MV-4-11 (cell line): ENCODE measurements around the gene PDZRN3.

ENCODE experiments used
- DNase-seq: peaks from one replicate; lab custom pipeline; 2025; lab: John Stamatoyannopoulos, UW

The PDZRN3 gene

DNA sequence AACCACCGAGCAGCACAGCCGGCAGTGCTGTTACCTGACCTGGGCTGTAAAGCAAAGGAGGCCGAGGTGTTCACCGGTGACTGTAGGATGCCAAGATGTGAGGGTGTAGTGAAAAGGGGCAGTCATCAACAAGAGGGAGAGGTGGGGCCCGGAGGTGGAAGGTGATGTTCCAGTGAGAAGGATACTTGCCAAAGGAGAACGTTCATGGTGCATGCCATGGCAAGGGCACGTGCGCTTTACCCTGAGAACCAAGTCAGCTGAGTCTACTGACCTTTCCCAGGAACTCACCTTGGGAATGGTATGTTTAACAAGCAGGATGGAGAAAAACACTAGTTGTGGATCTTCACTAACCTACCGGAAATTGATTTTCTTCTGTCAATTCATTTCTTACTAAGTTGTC lies 211.1 kb downstream of the PDZRN3 start:
- no peak for DNase-seq

DNA sequence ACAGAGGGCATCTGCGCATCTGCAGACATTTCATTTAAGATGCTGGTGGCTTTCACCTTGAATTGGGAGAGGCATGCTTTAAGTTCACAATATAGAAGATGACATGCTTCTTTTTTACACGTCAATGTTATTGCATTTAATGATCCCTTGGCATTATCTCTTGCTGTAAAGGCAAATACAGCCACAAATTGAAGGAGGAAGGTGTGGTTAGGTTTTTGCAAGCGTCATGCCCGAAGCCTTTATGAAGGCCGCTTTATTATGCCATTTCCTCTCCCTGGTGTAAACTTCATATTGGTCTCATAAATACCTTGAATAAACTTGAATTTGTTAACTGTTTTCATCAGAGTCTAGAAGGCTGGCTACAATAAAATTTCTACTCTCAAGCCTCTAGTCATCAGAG lies 212.7 kb downstream of the PDZRN3 start:
- no peak for DNase-seq

DNA sequence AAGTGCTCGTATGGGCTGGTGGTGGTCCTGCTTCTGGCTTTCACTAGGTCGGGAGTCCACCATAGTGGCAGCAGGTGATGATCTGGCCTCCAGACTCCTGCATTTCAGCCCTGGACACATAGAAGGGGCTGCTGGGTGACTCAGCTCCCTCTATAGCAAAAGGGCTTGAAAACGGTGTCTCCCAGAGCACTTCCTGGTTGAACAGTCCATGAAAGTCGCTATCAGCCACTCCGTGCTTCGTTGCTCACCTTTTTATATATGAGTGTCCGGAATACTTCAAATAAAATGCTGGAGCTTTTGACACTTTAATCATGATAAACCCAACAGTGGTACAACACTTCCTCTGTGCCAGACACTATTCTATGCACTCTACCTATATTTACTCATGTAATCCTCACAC lies 213.2 kb downstream of the PDZRN3 start:
- no peak for DNase-seq

DNA sequence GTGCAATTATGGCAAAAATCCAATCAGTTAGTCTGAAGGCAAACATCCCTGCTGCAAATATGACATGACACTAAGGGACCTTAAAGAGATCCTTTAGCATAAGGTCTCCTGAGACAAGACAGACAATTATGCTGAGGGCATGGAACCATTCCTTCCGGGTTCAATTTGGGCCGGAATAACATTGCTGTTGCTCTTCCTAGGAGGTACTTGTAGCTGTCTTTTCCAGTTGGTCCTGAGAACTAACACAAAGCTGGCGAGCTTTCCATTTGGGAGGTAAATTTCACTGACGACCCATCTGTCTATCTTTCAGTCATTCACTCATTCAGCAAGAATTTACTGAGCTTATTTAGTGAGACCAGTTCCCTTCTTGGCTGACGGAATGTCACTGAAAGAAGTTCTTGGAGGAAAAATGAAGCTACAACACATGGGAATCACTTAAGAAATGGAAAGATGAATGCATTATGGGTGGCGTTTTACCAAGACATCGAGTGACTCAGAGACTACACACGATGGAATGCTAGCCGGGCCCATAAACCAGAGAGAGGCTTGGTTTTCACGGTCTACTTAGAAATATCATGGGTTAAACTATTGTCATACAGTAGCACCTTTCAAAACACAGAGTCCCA lies 215.5 kb downstream of the PDZRN3 start:
- DNase-seq = no peak

DNA sequence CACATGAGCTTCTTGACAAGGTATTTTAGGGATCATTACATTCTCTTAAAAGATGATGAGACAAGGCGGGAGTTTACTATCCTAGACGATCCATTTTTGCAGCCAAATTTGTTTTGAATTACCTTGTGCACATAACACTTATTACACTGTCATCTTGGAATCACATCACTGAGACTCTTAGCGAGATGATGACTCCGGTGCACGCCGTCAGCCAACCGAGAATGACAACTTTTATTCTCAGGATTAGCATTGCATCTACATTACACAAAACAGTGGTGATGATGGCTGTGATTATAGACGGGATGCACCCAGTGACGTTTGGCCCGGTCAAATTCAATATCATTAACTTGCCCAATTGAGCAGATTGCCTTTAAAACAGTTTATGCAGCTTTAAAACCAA lies 216.1 kb downstream of the PDZRN3 start:
- DNase-seq = no peak

DNA sequence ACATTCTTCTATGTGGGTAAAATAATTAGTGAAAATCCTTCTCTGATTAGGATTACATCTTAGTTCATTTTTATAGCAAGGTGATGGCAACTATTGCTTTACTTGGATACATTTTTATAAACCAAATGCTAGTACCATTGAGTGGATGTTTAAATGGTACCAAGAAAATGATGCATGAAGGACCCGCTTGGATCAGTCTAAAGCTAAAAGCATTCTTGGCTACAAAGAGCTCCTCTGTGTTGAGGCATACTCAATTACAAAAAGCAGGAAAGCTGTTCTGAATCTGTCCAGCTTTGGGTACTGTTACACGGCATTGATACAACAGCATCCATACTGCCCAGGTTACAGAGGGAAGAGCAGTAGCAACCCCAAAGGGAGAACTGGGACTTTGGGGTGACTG lies 217.2 kb downstream of the PDZRN3 start:
- DNase-seq = no peak

DNA sequence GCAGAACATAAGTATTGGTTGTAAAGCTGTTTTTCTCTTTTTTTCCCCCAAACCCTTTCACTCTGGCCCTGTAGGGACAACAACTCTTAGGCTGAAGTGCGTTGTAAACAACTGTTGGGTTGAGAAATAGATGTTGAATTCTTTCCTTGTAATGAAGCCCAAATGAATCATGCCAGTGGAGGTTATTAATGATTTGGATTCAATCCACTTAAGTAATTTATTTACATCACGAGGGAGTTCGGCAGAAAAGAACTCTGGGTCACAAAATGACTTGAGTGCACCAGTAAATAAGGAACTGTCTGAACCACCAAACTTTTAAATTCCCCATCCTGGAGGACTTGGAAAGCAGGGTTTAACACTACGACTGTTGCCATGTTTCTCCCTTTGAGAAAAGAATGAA lies 218.9 kb downstream of the PDZRN3 start:
- DNase-seq = no peak

DNA sequence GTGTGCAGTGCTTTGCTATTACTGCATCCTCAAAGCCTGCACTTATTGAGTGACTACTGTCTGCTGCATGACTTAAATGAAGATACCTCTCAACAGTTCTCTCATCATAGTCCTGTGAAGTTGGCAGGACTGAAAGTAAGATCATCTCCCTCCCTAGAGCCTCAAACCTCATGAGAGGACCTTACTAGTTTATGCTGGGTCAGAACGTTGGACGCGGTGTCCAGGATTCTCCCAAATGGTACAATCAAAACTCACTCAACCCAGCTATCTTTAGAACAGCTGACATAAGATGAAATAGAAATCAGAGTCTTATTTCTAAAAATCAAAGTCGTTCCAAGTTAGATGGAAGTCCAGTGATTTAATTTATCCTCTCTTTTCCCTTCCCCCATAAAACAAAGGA lies 219.7 kb downstream of the PDZRN3 start:
- DNase-seq = no peak

DNA sequence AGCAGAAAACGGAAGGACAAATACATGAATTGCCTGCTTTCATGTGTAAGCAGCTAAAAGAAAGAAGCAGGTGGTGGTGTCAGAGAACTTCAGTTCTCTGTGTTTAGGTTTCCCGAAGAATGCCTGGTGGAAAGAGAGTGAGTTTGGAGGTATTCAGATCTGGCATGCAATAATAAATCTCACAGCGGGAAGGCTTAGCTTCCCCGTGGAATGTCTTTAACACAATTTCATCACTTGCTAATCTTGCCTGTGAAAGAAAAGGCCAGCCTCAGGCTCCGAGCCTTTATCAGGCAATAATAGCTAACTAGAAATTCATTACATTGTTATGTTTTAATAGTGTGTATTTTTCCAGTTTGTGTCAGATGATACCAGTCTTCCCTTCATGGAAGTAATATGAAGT lies 220.3 kb downstream of the PDZRN3 start:
- DNase-seq = no peak

DNA sequence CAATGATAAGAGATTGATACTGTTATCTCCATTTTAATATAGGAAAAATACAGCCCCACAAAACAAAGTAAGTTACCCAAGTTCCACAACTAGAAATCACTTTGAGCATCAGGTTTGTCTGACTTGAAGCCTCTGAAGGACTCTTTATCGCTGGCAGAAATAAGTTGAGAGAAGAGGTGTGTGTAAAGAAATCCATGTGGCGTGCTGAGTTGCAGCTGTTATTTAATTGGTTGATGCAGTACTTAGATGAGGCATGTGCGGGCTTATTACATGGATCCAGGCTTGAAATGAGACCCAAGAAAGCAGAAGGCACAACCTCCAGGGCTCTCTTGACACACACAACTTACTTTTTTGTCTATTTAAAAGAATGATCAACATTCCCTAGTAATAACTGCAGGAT lies 221.3 kb downstream of the PDZRN3 start:
- DNase-seq = no peak

DNA sequence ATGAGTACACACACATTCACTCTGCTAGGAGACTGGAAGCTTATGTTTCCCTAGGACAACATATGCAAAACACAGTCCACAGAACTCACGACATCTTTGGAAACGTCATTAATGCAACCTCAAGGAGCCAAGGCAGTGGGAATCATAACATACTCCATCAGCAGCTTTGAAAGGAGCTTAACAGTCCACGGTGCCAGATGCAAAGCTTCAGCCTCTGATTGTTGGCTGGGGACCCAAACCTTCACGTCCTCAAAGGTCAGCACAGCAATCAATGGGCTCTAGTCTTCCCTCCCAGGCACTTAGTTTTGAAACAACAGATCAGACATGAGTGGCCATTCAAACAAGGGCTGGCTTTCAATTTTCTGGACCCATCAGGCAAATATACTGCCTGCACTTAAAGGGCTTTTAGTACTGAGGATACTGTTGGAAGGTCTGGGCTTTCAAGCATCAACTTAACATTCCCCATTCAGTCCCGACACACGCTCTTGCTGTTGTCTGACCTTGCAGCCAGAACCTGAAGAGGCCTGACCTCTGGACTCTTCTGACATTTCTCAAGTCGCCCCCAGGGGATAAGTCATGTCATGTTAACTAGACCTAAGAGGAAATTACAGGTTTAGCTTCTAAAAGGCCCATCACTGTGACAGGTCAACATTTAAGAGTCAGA lies 223.0 kb downstream of the PDZRN3 start:
- DNase-seq = no peak

DNA sequence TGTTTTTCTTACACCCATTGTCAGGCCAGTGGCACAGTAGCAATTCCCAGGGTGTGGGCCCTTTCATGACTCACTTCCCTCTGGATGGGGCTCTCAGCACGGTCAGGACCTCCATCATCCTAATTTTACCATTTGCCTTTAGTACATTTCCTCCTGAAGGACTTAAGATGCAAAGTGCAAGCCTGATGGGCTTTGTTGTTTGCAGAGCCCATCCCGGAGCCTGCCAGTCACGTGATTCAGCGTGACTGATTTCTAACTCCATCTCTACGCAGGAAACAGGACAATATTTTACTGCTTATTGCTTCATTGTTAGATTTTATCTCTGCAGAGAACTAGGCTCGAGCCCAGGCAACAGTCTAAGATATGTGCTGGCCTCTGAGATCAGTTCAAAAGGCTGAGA lies 223.7 kb downstream of the PDZRN3 start:
- no peak for DNase-seq

DNA sequence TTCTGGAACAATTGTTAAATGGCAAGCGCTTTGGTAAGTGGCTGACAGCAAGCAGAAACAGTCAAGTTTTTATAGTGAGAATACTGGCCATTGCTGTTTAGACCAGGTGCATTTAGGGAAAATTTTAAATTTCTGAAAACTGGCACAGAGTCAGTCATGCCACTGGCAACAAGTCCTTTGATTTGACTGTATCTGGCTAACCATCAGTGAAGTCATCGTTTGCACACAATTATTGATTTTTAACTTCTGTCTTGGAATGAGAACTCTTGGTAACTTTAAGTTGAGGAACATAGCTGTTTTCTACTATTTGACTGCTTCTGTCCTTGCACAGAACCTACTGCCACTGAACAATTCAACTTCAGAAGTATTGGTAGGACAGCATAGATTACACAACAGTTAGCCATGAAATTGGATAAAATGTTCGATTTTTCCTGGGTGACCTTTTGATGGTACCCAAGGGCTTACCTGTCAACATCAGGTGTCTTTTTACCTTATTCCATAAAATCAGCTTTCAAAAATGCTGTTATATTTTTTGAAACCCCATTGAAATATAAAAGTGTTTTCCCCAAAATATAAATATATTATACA lies 225.0 kb downstream of the PDZRN3 start:
- no peak for DNase-seq

DNA sequence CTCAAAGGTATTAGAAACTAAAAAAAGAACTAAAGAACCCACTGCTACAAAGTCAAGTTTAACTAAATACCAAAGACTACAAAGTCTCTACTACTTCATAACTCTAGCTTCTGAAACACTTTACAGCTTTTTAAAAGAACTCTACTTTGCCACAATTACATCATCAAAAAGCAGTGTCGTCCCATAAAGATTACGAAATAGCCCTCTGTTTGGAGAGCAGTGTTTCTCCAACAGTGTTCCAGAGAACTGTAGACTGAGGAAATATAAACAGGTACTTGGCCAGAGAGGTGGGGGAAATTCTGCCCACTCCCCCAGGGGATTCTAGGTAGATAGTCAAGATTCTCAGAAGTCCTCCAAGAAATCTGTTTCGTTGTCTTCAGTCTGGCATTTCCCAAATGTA lies 225.6 kb downstream of the PDZRN3 start:
- DNase-seq = no peak

DNA sequence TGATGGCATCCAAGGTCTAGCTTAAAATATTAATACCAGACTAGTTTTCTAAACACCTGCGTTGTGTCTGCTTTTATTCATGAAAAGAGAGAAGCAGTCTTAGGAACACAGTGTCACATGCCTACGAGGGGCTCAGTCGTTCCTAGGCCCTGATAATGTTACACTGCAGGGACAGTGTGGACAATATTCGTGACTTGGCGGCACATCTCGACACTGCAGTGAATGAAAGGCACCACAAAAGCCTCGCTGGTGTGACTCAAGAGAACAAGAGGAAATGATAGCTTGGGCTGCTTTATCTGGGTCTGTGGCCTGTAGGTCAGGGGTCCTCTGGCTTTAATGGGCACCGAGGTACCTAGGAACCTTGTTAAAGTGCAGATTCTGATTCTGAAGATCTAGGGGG lies 226.7 kb downstream of the PDZRN3 start:
- no peak for DNase-seq

DNA sequence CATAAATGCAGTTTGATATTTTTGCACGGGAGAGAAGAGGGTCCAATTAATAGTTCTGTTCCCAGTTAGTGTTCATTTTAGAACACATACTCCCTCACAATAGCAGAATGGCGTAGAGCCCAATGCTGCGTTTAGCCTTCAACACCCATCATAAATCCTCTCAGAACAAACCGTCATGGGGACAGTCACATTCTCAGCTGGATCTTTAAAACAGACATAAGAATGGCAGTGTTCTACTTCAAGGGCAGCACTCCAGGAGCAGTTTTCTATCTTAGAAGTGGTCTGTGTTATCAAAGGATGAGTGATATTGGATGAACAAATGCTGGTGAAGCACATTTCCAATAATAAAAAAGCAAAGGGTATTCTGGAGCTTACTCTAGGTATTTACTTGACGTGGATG lies 230.5 kb downstream of the PDZRN3 start:
- DNase-seq = no peak

DNA sequence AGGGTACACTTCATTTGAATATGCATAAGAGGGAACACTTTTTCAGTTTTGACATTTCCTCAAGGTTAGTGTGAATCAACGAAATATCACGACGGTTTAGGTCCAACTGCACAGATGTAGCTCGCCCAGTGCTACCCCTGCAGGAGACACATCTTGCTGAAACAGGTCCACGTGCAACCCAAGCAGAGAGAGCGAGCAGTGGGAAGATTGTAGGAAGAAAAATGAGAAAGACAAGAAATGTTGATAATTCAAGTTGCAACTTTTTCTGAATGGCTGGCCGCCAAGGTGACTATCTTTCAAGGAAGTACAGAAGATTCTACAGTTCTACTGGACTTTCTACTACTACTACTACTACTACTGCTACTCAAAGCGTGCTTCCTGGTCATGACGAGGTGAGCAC lies 231.7 kb downstream of the PDZRN3 start:
- no peak for DNase-seq

DNA sequence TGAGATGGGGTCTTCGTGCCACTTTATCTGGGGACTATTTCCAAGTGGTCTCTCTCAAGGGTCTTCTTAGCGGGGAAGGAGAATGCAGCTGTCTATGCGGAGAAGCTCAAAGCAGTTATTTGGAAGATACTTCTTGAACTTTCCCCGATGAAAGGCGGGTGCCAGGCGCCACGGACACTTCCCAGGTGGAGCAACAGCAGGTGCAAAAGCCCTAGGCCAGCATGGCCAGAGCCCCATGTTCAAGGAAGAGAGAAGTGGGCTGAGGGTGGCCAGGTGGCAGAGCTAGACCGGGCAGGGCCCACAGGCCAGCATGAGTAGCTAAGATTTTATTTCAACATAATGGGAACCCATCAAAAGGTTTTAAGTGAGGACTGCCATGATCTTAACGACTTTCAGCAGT lies 232.8 kb downstream of the PDZRN3 start:
- DNase-seq = no peak

DNA sequence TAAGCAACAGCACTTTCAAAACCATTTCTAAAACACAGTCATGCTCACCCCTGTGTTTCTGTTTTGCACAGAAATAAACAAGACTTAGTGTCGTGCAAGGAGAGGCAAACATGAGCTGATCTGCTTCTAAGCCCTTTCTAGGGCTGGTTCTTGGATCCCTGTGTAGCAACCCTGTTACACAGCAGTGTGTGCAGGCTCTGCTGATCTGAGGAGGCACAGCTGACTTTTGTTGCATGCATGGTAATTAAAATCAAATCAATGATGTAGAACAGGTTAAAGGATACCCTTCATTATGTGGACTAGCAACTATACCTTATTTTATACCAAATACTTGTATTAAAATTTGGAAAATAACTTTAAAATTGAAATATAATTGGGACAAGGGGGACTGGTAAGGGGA lies 234.8 kb downstream of the PDZRN3 start:
- DNase-seq = no peak

DNA sequence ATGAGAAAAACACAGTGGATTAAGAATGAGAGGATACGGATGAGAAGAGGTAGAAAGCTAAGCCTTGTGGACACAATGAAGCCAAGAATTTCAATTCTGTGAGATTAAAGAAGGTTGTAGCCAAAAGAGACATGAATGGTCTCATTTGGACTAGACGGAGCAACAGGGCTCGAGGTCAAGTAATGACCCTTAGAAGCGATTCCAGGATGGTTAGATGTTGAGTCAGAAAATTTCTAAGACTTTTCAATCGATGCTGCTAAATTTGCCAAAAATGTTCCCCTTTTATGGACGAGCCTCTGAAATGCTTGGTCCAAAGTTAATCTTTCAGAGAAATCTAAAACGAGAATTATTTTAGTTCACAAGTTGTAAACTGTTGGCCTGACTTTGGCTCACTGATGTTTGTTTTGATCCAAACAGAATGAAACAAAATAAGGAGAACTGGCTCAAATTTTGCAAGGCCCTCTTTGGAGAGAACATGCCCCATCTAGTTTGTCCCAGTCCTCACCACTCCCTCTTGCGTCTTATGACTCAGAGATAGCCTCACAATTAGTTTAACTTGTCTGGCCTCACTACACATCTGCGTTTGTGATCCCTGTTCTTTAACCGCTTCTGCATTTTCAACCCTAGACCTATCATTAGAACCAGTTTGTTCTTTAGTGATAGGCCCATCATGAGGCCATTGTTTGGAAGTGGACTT lies 235.5 kb downstream of the PDZRN3 start:
- peak; percentile 5 for DNase-seq

DNA sequence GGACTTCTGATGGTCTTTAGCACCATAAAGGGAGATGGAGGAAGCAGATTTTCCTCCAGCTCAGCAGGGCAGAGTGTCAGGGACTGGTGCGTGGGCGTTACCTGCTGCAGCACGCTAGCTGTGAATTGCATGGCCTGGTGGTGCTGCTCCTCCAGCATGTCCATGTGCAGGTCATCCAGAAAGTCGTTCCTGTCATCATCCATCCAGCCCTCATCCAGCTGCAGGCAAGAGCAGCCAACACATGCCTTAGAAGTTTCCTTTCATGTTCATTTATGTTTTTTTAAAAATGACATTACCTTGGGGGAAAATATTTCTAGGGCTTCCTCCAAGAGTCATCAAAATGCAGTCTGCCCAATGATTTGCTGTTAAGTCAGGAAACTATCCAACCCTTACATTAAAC lies 239.2 kb downstream of the PDZRN3 start:
- DNase-seq = no peak

DNA sequence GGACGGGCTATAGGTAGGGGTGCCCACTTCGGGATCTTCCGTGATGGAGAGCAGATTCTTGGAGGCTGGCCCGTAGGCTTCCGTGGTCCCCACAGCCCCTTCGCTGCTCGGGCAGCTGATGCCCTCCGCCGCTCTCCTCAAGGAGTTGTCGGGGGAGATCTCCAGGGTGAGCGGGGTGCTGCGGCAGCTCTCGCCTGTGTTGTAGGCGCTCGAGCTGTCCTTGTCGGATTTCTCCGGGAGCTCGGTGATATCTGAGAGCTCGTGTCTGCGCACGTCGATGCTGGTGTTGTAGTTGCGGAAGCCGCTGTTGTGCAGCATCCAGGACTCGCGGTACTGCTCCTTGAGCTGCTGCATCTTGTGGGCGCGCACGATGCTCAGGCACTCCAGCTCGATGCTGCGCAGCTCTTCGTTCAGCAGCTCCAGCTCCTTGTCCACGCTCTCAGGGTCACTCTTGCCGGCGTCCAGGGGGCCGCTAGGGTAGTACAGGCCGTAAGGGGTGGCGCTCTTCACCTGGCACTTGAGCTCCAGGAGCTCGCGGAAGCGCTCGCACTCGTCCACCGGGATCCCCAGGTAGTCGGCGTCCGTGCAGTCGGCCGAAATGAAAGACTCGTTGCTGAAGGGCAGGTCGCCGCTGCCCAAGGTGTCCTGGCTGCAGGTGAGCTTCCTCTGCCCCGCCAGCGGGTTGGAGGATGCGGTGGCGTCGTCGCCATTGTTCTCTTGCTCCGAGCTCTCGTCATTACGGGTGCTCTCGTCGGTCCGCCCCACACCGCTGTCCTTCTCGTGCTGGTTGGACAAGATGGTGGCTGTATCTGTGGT lies 240.4 kb downstream of the PDZRN3 start:
- DNase-seq = no peak
